GM12875 (cell line): Measurements from ENCODE around the gene CABP5.

ENCODE experiments used
- H3K4me3 ChIP-seq: one replicate; pipeline ENCODE4 v1.5.1; 2011; ENCODE audit warnings: low read depth, low read length, control low read depth
- CTCF ChIP-seq: IDR thresholded peaks from 2 replicates; pipeline ENCODE4 v1.5.1; 2011; ENCODE audit warnings: low read depth, mild to moderate bottlenecking, control low read depth, inconsistent platforms, low read length, moderate library complexity, borderline replicate concordance; ENCODE audit not compliant: insufficient read depth

Gene CABP5

GRCh38 chr19:48051335-48052033, 7.6 kb upstream of the CABP5 start:
- no peak for TF ChIP-seq CTCF

GRCh38 chr19:48044561-48044960, 682 bp upstream of the CABP5 start:
- no peak overlapping the region for H3K4me3 ChIP-seq
- no peak for TF ChIP-seq CTCF

More at GRCh38 chr19:48051335-48052033, 7.6 kb upstream of the CABP5 start:
- H3K4me3 ChIP-seq: no peak overlapping the region

- no peak for TF ChIP-seq CTCF
Observed at GRCh38 chr19:48041877-48042580, 1.9 kb downstream of the CABP5 start.

GRCh38 chr19:48036765-48037164, 7.1 kb downstream of the CABP5 start:
- TF ChIP-seq CTCF: no peak
- H3K4me3 ChIP-seq: no peak overlapping the region

More at GRCh38 chr19:48041877-48042580, 1.9 kb downstream of the CABP5 start:
- no peak overlapping the region for H3K4me3 ChIP-seq

- no peak overlapping the region for H3K4me3 ChIP-seq
- TF ChIP-seq CTCF: no peak
Observed at GRCh38 chr19:48033604-48034003, 10.3 kb downstream of the CABP5 start.

DNA sequence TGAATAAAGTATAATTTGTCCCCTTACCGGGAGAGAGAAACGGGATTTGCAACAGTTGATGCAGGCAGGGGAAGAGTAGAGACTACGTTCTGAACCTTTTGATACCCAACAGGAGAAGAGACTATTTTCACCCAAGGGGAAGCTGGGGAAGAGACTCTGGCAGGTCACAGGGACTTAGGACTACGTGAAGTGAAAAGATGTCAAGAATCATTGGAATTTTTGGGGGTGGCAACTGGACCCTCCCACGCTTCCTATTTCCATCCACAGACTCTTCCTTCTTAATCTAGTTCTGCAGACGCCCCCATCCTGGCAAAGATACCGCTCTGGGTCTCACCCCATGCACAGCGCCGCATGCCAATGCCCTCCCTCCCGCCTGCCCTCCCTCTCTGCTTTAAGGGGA, 13.8 kb downstream of the CABP5 start:
- no peak for TF ChIP-seq CTCF
- no peak overlapping the region for H3K4me3 ChIP-seq

- no peak for TF ChIP-seq CTCF
- no peak overlapping the region for H3K4me3 ChIP-seq
Observed at GRCh38 chr19:48029431-48029830, 14.4 kb downstream of the CABP5 start.
